ENCODE measurements around the gene NSUN4. TPM values are rescaled to one million over a fixed set of nuclear protein-coding genes. Genes with fewer than 3 reads are reported as not detected.
"Not testable (repeated sequence)": the region's sequence is repeated elsewhere in the genome, so short reads cannot be mapped to it uniquely, and the experiment has no call there.

Gene NSUN4
- total RNA-seq, 4 donors from 2014 or later = 12.8 to 29.4 (median 18.0) TPM

DNA sequence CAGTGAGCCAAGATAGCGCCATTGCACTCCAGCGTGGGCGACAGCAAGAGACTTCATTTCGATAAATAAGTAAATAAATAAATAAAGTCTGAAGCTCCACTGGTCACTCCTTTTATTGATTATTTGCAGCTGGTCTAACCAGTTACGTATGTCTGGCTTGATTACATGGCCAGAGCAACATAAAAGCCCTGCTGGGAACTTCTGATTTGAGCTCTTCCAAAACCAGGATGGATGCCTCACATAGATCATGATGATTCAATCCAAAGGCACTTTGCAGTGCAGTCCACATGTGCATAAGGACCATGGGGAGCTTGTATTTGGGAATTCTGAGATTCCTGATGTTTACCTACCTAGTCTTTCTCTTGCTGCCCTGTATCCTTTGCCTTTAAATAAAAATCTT, 24.0 kb downstream of the NSUN4 start:
- Histone ChIP-seq H3K4me3 (no peak overlapping the region), H3K27ac (no peak overlapping the region), H3K27me3 (no peaks in the 10 kb centered on the region), H3K9me3 (no peaks in the 10 kb centered on the region), H3K4me1 (no peaks in the 10 kb centered on the region), H3K36me3 (peaks cover 0 to 70% (median 0%) of the 10 kb centered on the region in 3 donors)
- no peak for DNase-seq
- TF ChIP-seq POLR2A (IDR thresholded peaks at IDR 0.05) = no peak
- TF ChIP-seq, protein P1, sequence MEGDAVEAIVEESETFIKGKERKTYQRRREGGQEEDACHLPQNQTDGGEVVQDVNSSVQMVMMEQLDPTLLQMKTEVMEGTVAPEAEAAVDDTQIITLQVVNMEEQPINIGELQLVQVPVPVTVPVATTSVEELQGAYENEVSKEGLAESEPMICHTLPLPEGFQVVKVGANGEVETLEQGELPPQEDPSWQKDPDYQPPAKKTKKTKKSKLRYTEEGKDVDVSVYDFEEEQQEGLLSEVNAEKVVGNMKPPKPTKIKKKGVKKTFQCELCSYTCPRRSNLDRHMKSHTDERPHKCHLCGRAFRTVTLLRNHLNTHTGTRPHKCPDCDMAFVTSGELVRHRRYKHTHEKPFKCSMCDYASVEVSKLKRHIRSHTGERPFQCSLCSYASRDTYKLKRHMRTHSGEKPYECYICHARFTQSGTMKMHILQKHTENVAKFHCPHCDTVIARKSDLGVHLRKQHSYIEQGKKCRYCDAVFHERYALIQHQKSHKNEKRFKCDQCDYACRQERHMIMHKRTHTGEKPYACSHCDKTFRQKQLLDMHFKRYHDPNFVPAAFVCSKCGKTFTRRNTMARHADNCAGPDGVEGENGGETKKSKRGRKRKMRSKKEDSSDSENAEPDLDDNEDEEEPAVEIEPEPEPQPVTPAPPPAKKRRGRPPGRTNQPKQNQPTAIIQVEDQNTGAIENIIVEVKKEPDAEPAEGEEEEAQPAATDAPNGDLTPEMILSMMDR (IDR thresholded peaks at IDR 0.05) = no peak

DNA sequence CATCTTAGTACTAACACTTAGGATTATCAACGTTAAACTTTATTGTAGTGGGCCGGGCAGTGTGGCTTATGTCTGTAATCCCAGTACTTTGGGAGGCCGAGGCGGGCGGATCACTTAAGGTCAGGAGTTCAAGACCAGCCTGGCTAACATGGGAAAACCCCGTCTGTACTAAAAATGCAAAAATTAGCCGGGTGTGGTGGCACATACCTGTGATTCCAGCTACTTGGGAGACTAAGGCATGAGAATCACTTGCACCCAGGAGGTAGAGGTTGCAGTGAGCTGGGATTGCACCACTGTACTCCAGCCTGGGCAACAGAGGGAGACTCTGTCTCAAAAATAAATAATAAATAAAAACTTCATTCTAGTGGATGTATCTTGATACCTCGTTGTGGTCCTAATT, 25.2 kb downstream of the NSUN4 start:
- H3K4me1 ChIP-seq, H3K4me3 ChIP-seq, H3K9me3 ChIP-seq, H3K27me3 ChIP-seq, DNase-seq, H3K27ac ChIP-seq: not testable (repeated sequence)
- H3K36me3 ChIP-seq = peaks cover 0 to 64% (median 0%) of the 10 kb centered on the region in 3 donors

DNA sequence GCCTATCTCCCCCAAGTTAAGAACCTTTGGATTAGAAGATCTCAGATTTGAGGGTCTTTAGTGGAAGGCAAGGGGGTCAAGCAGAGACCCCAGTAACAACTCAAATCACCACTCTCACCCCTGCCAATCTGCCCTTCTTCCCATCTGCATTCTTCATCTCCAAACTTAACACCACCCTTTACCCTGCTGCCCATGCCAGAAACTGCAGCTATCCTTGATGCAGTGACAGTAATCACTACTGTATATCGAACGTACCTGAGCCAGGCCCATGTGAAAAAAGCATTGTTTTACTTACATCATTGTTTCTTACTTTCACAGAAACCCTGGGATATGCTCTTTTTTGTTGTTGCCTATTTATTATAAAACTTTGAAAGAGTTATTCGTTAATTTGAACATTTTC, 26.5 kb downstream of the NSUN4 start:
- no peak for DNase-seq
- TF ChIP-seq, protein P1 (IDR thresholded peaks at IDR 0.05) = no peak
- TF ChIP-seq POLR2A (IDR thresholded peaks at IDR 0.05) = no peak
- no peaks in the 10 kb centered on the region for H3K9me3 ChIP-seq
- H3K27me3 ChIP-seq = no peaks in the 10 kb centered on the region
- no peak overlapping the region for H3K4me3 ChIP-seq
- H3K36me3 ChIP-seq = peaks cover 0 to 51% (median 0%) of the 10 kb centered on the region in 3 donors
- H3K4me1 ChIP-seq = no peaks in the 10 kb centered on the region
- no peak overlapping the region for H3K27ac ChIP-seq

DNA sequence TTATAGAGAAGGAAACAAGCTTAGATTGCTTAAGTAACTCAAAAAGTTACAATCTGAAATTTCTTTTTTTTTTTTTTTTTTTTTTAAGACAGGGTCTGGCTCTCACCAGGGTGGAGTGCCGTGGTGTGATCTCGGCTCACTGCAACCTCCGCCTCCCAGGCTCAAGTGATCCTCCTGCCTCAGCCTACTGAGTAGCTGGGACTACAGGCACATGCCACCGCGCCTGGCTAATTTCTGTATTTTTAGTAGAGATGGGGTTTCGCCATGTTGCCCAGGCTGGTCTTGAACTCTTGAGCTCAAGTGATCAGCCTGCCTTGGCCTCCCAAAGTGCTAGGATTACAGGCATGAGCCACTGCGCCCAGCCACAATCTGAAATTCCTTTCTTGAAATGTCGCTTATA, 27.1 kb downstream of the NSUN4 start:
- not testable (repeated sequence) for H3K27me3 ChIP-seq, H3K4me3 ChIP-seq, DNase-seq, H3K27ac ChIP-seq, H3K9me3 ChIP-seq, H3K4me1 ChIP-seq
- H3K36me3 ChIP-seq = peaks cover 0 to 45% (median 0%) of the 10 kb centered on the region in 3 donors

DNA sequence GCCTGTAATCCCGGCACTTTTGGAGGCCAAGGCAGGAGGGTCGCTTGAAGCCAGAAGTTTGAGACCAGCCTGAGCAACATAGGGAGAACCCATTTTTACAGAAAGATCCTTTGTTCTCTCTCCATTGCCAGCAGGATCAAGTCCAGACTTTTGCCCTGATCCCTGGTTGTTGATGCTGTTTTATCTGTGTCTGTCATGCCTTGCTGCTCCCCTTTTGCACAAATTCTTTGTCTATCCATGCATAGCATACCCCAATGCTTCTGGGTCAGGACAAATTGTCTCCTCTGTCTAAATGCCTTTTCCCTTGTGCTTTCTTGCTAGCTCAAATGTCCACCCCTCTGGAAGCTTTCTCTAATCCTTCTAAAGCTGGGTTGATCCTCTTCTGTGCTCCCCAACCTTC, 28.2 kb downstream of the NSUN4 start:
- H3K9me3 ChIP-seq = no peaks in the 10 kb centered on the region
- TF ChIP-seq, protein P1 (IDR thresholded peaks at IDR 0.05) = no peak
- no peak for TF ChIP-seq POLR2A (IDR thresholded peaks at IDR 0.05)
- no peak for DNase-seq
- H3K27me3 ChIP-seq = no peaks in the 10 kb centered on the region
- peaks cover 0 to 36% (median 0%) of the 10 kb centered on the region in 3 donors for H3K36me3 ChIP-seq
- no peak overlapping the region for H3K27ac ChIP-seq
- no peaks in the 10 kb centered on the region for H3K4me1 ChIP-seq
- H3K4me3 ChIP-seq = no peak overlapping the region

DNA sequence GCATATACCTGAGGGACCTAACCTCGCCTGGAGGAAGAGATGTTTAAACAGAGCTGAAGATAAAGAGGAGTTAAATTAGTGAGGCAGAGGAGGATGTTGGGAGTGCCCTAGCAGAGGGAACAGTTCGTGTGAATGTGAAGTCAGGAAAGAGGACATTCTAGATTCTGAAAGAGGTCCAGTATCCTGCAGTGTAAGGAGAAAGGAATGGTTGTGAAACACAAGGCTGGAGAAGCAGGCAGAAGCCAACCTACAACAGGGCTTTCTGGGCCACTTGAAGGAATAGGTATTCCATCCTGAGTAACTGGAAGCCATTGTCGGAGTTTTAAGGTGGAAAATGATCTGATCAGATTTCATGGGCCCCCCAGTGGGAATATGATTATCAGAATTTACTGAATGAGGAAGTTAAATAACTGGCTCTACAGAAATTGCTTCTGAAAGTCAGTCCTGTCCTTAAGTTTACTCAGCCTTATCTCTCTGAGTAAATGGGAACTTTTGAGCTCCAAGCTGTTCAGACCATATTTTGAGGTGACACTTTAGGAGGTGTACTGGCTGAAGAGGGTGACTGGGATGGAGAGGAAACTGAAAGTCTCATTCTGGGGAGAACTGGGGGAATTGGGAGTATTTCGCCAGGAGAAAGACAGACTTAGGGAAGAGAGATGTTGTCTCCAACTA, 29.1 kb downstream of the NSUN4 start:
- DNase-seq = no peak
- Histone ChIP-seq H3K27me3 (no peaks in the 10 kb centered on the region), H3K36me3 (peaks cover 0 to 28% (median 0%) of the 10 kb centered on the region in 3 donors), H3K9me3 (no peaks in the 10 kb centered on the region), H3K4me3 (no peak overlapping the region), H3K4me1 (no peaks in the 10 kb centered on the region), H3K27ac (no peak overlapping the region)
- TF ChIP-seq POLR2A (IDR thresholded peaks at IDR 0.05) = no peak
- TF ChIP-seq, protein P1 (IDR thresholded peaks at IDR 0.05) = no peak

DNA sequence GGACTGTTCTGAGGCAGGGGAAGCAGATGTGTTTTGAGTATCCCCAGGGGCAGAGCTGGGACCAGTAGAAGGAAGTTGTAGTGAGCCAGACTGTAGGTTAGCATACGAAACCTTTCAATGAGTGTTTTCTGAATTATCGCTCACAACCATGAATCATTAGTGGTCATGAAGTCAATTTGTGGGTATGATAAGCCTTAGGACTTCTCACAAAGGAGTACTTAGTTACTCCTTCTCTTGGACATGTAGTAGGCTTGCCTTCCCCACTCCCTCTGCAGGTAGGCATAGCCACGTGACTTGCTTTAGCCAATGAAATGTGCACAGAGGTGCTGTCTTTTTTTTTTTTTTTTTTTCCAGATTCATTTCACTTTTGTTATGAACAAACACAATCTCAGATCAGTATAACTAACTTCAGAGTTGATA, 29.6 kb downstream of the NSUN4 start:
- no peak overlapping the region for H3K4me3 ChIP-seq
- no peaks in the 10 kb centered on the region for H3K27me3 ChIP-seq
- peak in 1 of 3 donors; percentile 30 for DNase-seq
- peaks cover 0 to 22% (median 0%) of the 10 kb centered on the region in 3 donors for H3K36me3 ChIP-seq
- TF ChIP-seq POLR2A (IDR thresholded peaks at IDR 0.05) = no peak
- TF ChIP-seq, protein P1 (IDR thresholded peaks at IDR 0.05) = no peak
- H3K9me3 ChIP-seq = no peaks in the 10 kb centered on the region
- H3K27ac ChIP-seq = no peak overlapping the region
- H3K4me1 ChIP-seq = no peaks in the 10 kb centered on the region

Measured in Peyer's patch (tissue), 4 donors.